Fibroblast of pulmonary artery (primary cell): Measurements from ENCODE around the gene FRMPD1.
A peak's percentile ranks its signal among the peaks of the same experiment; 100 is the strongest.

Experiments used
- DNase-seq: peaks from one replicate; pipeline ENCODE4 v3.0.0-alpha.2; 2010; ENCODE audit warnings: low read depth
- H3K4me3 ChIP-seq: replicated peaks from 2 replicates; pipeline ENCODE4 v1.5.1; 2011; ENCODE audit warnings: low read depth, mild to moderate bottlenecking, control low read depth, low read length, moderate library complexity
- CTCF ChIP-seq: IDR thresholded peaks from 2 replicates; pipeline ENCODE4 v1.5.1; 2011; ENCODE audit warnings: mild to moderate bottlenecking, control low read depth, low read length, inconsistent platforms; ENCODE audit errors: missing control alignments

FRMPD1 gene

DNA sequence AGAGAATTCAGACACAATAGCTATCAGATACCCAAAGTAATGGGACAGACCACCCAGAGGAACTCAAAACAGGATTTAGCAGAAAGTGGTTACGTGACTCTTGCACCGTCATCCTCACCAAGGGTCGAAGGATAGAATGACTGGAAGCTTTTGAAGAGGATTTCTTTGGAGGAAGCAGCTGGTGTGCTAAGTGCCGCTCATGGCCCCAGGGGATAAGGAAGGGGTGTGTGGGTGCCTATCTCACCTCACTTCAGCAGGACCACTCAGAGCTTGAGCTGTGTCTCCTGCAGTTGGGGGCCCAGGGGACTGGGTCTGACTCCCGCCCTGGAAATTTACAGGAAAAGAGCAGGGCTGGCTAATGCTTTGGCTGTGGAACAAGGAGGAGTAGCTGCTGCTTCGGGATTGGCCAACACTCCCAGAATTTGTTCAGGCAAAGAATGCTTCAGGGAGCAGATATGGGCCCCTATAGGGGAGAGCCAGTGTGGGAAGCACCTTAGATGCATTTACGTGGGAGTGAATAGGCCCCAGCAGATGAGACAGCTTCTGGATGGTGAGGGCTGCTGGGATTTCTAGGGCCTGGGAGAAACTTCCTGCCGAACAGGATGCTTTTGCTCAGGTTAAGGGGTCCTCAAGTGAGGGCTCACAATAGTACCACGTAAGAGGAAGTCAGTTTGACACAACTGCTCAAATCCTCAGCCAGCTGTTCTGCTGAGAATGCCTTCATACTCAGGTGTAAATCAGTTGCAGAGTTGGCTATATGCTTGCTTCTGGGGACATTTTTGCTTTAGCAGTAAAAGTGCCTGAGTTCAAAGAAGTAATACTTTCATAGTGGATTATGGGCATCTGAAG is 29.3 kb upstream of the FRMPD1 start:
- H3K4me3 ChIP-seq, result no peak overlapping the region
- no peak for TF ChIP-seq CTCF
- DNase-seq, result peak; percentile 11

DNA sequence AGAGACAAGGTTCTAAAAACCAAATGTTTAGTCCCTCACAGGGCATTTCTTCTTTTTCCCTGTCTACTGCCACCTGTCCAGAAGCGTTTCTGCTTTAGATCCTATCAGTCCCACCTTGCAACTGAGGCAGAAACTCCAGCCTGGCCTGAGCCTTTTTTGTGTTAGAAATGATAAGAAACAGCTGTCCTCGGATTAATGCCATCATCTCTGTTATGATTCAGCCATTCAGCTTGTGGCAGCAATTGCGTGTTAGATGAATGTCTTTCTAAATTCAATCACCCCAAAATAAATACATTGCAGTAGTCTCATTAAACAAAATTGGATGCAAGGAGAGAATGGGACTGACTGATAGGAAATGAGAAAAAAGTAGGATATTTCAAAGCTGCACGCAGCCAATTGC is 28.3 kb upstream of the FRMPD1 start:
- TF ChIP-seq CTCF, result no peak
- no peak overlapping the region for H3K4me3 ChIP-seq
- DNase-seq, result no peak

DNA sequence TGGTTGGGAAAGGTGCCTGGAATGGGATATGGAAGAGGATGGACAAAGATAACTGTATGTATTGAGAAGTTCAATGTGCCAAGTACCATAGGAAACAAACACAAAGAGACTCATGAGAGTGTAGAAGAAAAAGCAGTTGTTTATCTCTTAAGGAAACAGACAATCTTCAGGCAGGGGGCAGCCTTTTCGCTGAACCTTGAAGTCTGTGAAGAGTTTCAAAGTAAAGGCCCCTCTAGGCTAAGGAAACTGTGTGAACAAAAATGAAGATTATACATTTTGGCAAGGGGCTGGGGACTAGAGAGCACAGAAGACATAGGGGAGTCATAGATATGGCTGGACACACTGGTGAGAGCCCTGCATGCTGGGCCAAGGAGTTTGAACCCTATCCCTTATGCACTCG is 27.5 kb upstream of the FRMPD1 start:
- no peak for DNase-seq
- no peak for TF ChIP-seq CTCF
- no peak overlapping the region for H3K4me3 ChIP-seq

- no peak overlapping the region for H3K4me3 ChIP-seq
- DNase-seq, result no peak
- TF ChIP-seq CTCF, result no peak
Measured at GRCh38 chr9:37624073-37624472, 26.7 kb upstream of the FRMPD1 start.

- no peak for DNase-seq
- TF ChIP-seq CTCF, result no peak
- no peak overlapping the region for H3K4me3 ChIP-seq
Measured at GRCh38 chr9:37625036-37625757, 25.6 kb upstream of the FRMPD1 start.

DNA sequence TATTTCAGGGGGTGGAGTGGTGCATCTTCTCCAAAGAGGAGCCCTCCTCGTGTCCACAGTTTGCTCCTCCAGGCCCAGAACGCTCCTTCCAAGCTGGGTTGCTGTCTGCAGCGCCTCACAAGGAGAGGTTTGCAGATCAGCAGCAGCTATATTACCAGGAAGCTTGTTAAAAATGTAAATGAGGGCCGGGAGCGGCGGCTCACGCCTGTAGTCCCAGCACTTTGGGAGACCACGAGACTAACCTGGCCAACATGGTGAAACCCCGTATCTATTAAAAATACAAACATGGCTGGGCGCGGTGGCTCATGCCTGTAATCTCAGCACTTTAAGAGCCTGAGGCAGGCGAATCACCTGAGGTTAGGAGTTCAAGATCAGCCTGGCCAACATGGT is 25.0 kb upstream of the FRMPD1 start:
- DNase-seq, result no peak
- TF ChIP-seq CTCF, result no peak
- no peak overlapping the region for H3K4me3 ChIP-seq
